NCI-H1694 treated with DMSO at 0.1 percent for 48 hours (cell line): ENCODE data around the gene GHRL.

Experiments
- DNase-seq: peaks from one replicate; lab custom pipeline; 2025; lab: John Stamatoyannopoulos, UW

The GHRL gene

GRCh38 chr3:10242182-10243065, 50.3 kb downstream of the GHRL start:
- no peak for DNase-seq

- no peak for DNase-seq
Observed at GRCh38 chr3:10240799-10241198, 51.9 kb downstream of the GHRL start.

DNA sequence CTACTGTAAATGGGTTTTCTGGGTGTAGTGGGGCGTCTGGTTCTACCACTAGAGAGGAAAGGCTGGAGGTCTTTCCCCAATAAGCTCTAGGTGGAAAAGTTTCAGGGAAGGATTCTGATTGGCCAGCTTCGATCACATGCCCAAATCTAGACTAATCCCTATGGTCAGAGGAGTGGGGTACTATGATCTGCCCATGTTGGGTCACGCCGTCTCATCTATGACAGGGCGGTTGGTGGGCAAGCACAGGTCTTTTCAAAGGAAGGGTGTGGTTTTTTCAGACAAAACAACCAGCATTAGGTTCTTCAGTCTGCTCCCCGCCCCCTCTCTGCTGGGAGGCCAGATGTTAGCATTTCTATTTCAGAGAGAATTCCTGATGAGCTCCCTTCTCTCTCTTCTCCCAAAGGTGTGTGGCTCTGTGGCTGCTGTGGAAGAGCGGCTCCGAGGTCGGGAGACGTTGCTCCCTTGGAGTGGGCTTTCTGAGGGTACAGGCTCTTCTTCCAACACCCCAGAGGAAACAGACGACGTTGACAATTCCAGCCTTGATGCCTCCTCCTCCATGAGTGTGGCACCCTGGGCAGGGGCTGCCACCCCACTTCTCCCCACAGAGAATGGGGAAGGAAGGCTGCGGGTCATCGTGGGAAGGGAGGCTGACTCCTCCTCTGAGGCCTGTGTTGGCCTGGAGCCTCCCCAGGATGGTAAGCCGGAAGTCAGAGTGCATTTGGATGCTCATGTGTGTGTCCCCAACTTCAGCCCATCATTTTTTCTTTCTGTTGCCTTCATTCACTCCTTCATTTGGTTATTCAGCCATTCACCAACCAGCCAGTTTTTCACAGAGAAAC, 54.2 kb downstream of the GHRL start:
- no peak for DNase-seq
